Measurements from ENCODE around the gene XPO6. TPM values are rescaled to one million over a fixed set of nuclear protein-coding genes. Genes with fewer than 3 reads are reported as not detected.

Gene XPO6
- total RNA-seq, 4 donors from 2014 or later, result 105 to 166 (median 141) TPM

DNA sequence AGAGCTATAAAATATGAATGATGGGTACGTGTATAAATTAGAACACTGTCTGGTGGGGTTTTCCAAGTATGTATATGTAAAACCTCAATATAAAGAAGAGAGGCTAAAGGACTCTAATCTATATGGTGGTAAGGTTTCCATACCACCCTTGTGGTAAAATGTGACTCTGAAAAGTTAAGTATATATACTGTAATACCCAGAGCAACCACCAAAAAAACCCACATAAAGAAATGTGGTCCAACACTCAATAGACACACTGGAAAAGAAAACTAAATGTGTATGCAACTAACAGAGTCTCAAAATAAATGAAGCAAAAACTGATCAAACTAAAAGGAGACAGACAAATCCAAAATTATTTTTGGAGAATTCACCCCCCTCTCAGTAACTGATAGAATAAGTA lies 72.2 kb downstream of the XPO6 start:
- TF ChIP-seq POLR2A (IDR thresholded peaks at IDR 0.05) (no peak), EP300 (IDR thresholded peaks at IDR 0.05) (no peak)
- TF ChIP-seq, protein P1, sequence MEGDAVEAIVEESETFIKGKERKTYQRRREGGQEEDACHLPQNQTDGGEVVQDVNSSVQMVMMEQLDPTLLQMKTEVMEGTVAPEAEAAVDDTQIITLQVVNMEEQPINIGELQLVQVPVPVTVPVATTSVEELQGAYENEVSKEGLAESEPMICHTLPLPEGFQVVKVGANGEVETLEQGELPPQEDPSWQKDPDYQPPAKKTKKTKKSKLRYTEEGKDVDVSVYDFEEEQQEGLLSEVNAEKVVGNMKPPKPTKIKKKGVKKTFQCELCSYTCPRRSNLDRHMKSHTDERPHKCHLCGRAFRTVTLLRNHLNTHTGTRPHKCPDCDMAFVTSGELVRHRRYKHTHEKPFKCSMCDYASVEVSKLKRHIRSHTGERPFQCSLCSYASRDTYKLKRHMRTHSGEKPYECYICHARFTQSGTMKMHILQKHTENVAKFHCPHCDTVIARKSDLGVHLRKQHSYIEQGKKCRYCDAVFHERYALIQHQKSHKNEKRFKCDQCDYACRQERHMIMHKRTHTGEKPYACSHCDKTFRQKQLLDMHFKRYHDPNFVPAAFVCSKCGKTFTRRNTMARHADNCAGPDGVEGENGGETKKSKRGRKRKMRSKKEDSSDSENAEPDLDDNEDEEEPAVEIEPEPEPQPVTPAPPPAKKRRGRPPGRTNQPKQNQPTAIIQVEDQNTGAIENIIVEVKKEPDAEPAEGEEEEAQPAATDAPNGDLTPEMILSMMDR (IDR thresholded peaks at IDR 0.05), result no peak
- Histone ChIP-seq H3K4me1 (peaks cover 0 to 8% (median 4%) of the 10 kb centered on the region in 4 donors), H3K9me3 (no peaks in the 10 kb centered on the region), H3K27me3 (no peaks in the 10 kb centered on the region), H3K27ac (no peak overlapping the region), H3K4me3 (no peak overlapping the region), H3K36me3 (peaks cover 0 to 56% (median 0%) of the 10 kb centered on the region in 3 donors)
- no peak for DNase-seq (ENCODE audit: low spot score in 2 of 2)
- WGBS, 2 donors, result 80 to 100% methylated on average over 1 of the region's 1 CpG

DNA sequence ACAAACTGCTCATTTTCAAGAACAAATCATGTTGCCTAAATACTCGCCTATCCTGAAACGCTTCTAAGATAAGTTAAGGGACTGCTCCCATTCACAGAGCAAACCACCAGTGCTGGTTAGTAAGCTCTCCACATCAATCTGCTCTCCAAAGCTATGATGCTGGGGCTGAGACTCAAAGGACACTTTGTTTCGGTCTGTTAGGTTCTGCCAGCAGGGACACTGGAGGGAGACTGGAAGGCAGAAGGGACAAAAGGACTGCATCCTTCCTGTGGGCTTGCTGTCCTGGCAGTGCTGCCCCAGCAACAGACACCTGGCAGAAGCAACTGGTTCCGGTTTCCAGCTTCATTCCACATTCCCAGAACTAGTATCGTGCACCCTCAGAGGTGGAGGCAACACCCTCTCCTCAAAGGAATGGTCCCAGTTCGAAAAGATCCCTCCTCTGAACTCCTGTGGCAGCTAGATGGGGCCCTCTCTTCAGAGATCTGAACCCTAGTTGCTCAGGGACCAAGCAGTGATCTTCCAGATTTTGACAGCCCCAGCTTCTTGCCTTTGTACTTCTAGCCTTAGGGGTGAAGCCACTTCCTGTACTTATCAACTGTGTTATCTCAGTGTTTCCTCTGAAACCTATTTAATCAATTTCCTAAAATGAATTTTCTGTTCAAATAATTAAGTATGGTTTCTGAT lies 74.9 kb downstream of the XPO6 start:
- TF ChIP-seq EP300 (IDR thresholded peaks at IDR 0.05) (no peak), POLR2A (IDR thresholded peaks at IDR 0.05) (no peak)
- TF ChIP-seq, protein P1 (IDR thresholded peaks at IDR 0.05), result no peak
- Histone ChIP-seq H3K36me3 (peaks cover 0 to 69% (median 10%) of the 10 kb centered on the region in 3 donors), H3K27ac (peak overlapping the region in 1 of 4 donors; percentile 4), H3K4me1 (peaks cover 0 to 3% (median 0%) of the 10 kb centered on the region in 4 donors), H3K27me3 (no peaks in the 10 kb centered on the region), H3K4me3 (no peak overlapping the region), H3K9me3 (no peaks in the 10 kb centered on the region)
- no peak for DNase-seq (ENCODE audit: low spot score in 2 of 2)
- WGBS, 2 donors, result 54 to 67% methylated on average over 6 of the region's 6 CpGs

DNA sequence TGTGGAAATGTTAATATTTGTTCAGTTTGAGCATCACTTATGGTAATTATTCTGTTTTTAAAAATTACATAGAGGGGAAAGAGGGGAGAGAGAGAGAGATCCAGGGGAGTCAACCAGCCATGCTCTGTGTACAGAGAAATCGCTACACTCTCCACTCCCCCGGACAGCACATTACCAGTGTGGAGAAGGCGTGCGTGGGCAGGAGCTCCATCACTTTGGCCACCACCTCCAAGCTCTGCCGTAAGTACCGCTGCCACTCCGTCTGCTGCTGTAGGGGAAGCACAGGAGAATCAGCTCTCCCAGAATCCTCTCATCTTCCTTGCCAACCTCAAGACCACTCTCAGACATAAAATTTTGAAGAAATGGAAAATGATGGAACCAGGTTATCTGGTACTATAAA lies 78.1 kb downstream of the XPO6 start:
- Histone ChIP-seq H3K9me3 (no peaks in the 10 kb centered on the region), H3K27ac (no peak overlapping the region), H3K4me1 (peaks cover 0 to 19% (median 0%) of the 10 kb centered on the region in 4 donors), H3K4me3 (no peak overlapping the region), H3K36me3 (peaks cover 0 to 71% (median 18%) of the 10 kb centered on the region in 3 donors), H3K27me3 (no peaks in the 10 kb centered on the region)
- TF ChIP-seq, protein P1 (IDR thresholded peaks at IDR 0.05), result no peak
- TF ChIP-seq POLR2A (IDR thresholded peaks at IDR 0.05) (no peak), EP300 (IDR thresholded peaks at IDR 0.05) (no peak)
- 91 to 93% methylated on average over 7 of the region's 7 CpGs for WGBS, 2 donors
- no peak for DNase-seq (ENCODE audit: low spot score in 2 of 2)

DNA sequence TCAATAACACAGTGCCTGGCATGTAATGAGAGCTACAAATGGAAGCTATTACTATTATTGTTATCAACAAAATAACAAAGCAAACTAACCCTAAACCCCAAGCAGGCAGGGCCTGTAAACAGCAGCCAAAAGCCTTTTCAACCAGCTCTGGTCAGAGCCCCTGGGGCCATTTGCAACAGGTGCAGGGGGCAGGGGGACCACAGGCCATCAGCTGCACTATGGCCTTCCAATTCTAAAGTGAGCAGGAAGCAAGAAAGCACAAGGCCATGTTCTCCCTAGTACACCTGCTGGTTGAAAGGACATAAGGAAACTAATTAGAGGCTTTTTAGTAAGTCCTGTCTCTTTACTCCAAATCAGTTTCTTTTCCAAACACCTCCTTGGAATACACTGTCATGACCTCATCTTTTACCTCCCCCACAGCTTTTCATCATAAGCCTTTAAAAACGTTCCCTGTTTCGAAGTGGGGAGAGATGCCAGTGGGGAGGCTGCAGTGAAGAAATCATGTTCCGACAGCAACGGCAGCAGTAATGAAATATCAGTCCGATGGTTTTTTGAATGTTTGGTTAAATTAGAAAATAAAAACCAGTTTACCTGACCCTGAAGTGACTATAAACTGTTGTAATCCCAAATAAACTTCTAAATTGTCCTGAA lies 79.9 kb downstream of the XPO6 start:
- DNase-seq (ENCODE audit: low spot score in 2 of 2), result no peak
- Histone ChIP-seq H3K36me3 (peaks cover 0 to 85% (median 18%) of the 10 kb centered on the region in 3 donors), H3K27me3 (no peaks in the 10 kb centered on the region), H3K4me1 (peaks cover 0 to 19% (median 0%) of the 10 kb centered on the region in 4 donors), H3K9me3 (no peaks in the 10 kb centered on the region), H3K27ac (no peak overlapping the region), H3K4me3 (no peak overlapping the region)
- TF ChIP-seq, protein P1 (IDR thresholded peaks at IDR 0.05), result no peak
- WGBS, 2 donors, result 82 to 84% methylated on average over 5 of the region's 5 CpGs

DNA sequence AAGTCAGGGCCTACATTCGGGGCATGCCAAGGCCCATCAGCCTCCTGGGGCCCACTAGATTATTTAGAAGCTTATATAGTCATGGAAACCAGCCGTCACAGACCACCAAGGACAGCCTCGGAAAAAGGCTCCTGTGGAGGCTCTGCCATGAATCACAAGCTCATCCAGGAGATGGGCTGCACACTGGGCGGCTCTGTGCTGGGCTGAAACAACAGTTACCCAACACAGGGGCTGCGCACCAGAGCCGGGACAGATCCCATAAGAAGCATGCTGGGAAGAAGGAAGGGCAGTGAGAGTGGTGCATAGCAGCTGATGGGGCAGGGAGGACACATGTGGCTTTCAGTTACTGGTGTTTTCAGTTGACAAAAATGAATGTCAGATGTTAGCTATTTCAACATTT lies 80.6 kb downstream of the XPO6 start:
- WGBS, 2 donors, result 63 to 66% methylated on average over 6 of the region's 6 CpGs
- H3K27ac ChIP-seq, result peak overlapping the region in 2 of 4 donors; percentile 18 to 32
- TF ChIP-seq POLR2A (IDR thresholded peaks at IDR 0.05) (no peak), EP300 (IDR thresholded peaks at IDR 0.05) (no peak)
- TF ChIP-seq, protein P1 (IDR thresholded peaks at IDR 0.05), result no peak

More for the DNA sequence above, 80.6 kb downstream of the XPO6 start:
- H3K27me3 ChIP-seq, result no peaks in the 10 kb centered on the region
- H3K4me1 ChIP-seq, result peaks cover 0 to 19% (median 0%) of the 10 kb centered on the region in 4 donors
- no peak overlapping the region for H3K4me3 ChIP-seq
- peaks cover 0 to 92% (median 18%) of the 10 kb centered on the region in 3 donors for H3K36me3 ChIP-seq
- H3K9me3 ChIP-seq, result no peaks in the 10 kb centered on the region
- no peak for DNase-seq (ENCODE audit: low spot score in 2 of 2)

Measured in tibial nerve (tissue), 4 donors.